ENCODE measurements around the gene OR8D4. TPM values are rescaled to one million over a fixed set of nuclear protein-coding genes. Genes with fewer than 3 reads are reported as not detected.

OR8D4 gene
- total RNA-seq, 4 donors from 2014 or later: not detected

DNA sequence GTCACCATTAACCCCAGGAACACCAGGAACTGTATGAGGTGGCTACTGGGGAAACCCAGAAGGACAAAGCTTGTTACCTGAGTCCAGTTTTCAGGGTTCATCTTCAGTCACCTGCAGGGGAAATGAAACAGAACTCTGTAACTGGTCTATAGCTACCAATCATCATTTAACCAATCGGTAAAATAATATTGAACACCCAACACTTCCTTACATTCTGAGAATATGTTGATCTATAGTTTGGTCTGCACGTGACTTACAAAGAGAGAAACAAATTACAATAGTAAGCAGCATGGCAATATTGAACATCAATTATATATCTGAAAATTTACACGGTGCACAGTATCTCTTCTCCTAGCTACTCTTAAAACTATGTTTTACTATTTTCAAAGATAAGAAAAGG is 41.8 kb downstream of the OR8D4 start, which contains the start of gene OR6T1:
OR6T1 (minus strand) TSS at position 101 of the 400 bp plus-strand sequence; CDS start at position 101, 0 bp downstream.
- H3K36me3 ChIP-seq: no peaks in the 10 kb centered on the region
- no peaks in the 10 kb centered on the region for H3K4me1 ChIP-seq
- no peak within 1 kb of the TSS for H3K27ac ChIP-seq (replicated peaks in 1 of 4)
- 90% methylated on average over 3 of the region's 3 CpGs for WGBS
- intact Hi-C loops (cut with DNase I): no loop called here
- H3K9me3 ChIP-seq: no peaks in the 10 kb centered on the region
- H3K27me3 ChIP-seq: no peaks in the 10 kb centered on the region
- DNase-seq (ENCODE audit: extremely low spot score): no peak
- no peak within 1 kb of the TSS for H3K4me3 ChIP-seq
- TF ChIP-seq POLR2AphosphoS5 (IDR thresholded peaks at IDR 0.05): no peak
- TF ChIP-seq, protein P1, sequence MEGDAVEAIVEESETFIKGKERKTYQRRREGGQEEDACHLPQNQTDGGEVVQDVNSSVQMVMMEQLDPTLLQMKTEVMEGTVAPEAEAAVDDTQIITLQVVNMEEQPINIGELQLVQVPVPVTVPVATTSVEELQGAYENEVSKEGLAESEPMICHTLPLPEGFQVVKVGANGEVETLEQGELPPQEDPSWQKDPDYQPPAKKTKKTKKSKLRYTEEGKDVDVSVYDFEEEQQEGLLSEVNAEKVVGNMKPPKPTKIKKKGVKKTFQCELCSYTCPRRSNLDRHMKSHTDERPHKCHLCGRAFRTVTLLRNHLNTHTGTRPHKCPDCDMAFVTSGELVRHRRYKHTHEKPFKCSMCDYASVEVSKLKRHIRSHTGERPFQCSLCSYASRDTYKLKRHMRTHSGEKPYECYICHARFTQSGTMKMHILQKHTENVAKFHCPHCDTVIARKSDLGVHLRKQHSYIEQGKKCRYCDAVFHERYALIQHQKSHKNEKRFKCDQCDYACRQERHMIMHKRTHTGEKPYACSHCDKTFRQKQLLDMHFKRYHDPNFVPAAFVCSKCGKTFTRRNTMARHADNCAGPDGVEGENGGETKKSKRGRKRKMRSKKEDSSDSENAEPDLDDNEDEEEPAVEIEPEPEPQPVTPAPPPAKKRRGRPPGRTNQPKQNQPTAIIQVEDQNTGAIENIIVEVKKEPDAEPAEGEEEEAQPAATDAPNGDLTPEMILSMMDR (IDR thresholded peaks at IDR 0.05): no peak
- TF ChIP-seq POLR2A (IDR thresholded peaks at IDR 0.05; ENCODE audit: low read depth): no peak
- TF ChIP-seq EP300 (IDR thresholded peaks at IDR 0.05): no peak

DNA sequence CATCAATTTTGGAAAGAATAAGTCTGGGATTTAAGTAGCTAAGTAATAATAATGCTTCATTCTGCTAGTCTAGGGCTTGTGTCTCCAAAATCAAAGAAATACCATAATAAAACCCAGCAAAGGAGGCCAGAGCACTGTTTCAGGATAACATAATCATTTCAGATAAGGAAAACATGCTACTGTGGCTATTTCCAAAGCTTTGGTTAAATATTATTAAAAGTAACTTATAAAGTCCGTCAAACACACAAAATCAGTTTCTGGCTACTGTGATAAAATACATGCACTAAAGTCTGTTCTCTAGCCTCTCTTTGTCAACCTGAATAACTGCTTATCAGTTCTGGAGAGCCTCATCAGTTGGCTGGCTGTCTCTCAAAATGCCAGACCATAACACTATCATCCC is 43.2 kb downstream of the OR8D4 start:
- Histone ChIP-seq H3K27me3 (no peaks in the 10 kb centered on the region), H3K27ac (replicated peaks in 1 of 4) (no peak overlapping the region), H3K9me3 (no peaks in the 10 kb centered on the region), H3K4me1 (no peaks in the 10 kb centered on the region), H3K36me3 (no peaks in the 10 kb centered on the region), H3K4me3 (no peak overlapping the region)
- TF ChIP-seq, protein P1 (IDR thresholded peaks at IDR 0.05): no peak
- TF ChIP-seq POLR2A (IDR thresholded peaks at IDR 0.05; ENCODE audit: low read depth) (no peak), EP300 (IDR thresholded peaks at IDR 0.05) (no peak), POLR2AphosphoS5 (IDR thresholded peaks at IDR 0.05) (no peak)
- WGBS: 48% methylated on average over 1 of the region's 1 CpG
- DNase-seq (ENCODE audit: extremely low spot score): no peak
- intact Hi-C loops (cut with DNase I): no loop called here

DNA sequence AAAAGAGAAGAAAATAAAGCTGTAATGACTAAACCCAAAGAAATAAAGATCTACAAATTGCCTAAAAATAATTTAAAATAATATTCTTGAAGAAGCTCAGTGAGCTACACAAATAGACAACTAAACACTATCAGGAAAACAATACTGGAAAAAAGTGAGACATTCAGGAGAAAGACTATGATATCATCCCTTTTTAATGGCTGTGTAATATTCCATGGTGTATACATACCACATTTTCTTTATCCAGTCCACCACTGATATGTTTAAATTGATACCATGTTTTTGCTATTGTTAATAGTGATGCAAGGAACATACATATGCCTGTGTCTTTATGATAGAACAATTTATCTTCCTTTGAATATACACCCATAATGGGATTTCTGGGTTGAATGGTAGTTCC is 54.8 kb downstream of the OR8D4 start:
- Histone ChIP-seq H3K36me3 (no peaks in the 10 kb centered on the region), H3K27ac (replicated peaks in 1 of 4) (no peak overlapping the region), H3K9me3 (peaks cover 0 to 6% (median 2%) of the 10 kb centered on the region in 4 donors), H3K4me1 (no peaks in the 10 kb centered on the region), H3K27me3 (no peaks in the 10 kb centered on the region), H3K4me3 (no peak overlapping the region)
- TF ChIP-seq POLR2AphosphoS5 (IDR thresholded peaks at IDR 0.05): no peak
- TF ChIP-seq, protein P1 (IDR thresholded peaks at IDR 0.05): no peak
- no peak for TF ChIP-seq POLR2A (IDR thresholded peaks at IDR 0.05; ENCODE audit: low read depth)
- no peak for TF ChIP-seq EP300 (IDR thresholded peaks at IDR 0.05)
- no peak for DNase-seq (ENCODE audit: extremely low spot score)
- intact Hi-C loops (cut with DNase I): no loop called here

Other genes with a start within 250 kb of the OR8D4 start
- 1 to 10 TPM in 2 of 4 donors, under 1 TPM in 2; 0.42 to 3.6 (median 1.4) TPM for gene SCN3B, start 247.5 kb upstream of the OR8D4 start, total RNA-seq
- gene ZNF202, start 160.5 kb upstream of the OR8D4 start, total RNA-seq: 1 to 10 TPM; 4.4 to 8.6 (median 7.4) TPM
- gene OR6X1, start 147.6 kb upstream of the OR8D4 start, total RNA-seq: not detected
- not detected for gene OR6M1, start 95.8 kb upstream of the OR8D4 start, total RNA-seq
- not detected for gene TMEM225, start 16.5 kb upstream of the OR8D4 start, total RNA-seq
- gene OR4D5, start 37.5 kb downstream of the OR8D4 start, total RNA-seq: not detected
- not detected for gene OR6T1, start 41.7 kb downstream of the OR8D4 start, total RNA-seq
- gene OR10S1, start 75.6 kb downstream of the OR8D4 start, total RNA-seq: not detected
- gene OR10G6, start 93.0 kb downstream of the OR8D4 start, total RNA-seq: not detected
- gene OR10G4, start 110.8 kb downstream of the OR8D4 start, total RNA-seq: not detected
- gene OR10G9, start 120.8 kb downstream of the OR8D4 start, total RNA-seq: not detected
- not detected for gene OR10G8, start 124.6 kb downstream of the OR8D4 start, total RNA-seq
- not detected for gene OR10G7, start 139.2 kb downstream of the OR8D4 start, total RNA-seq
- 10 to 100 TPM; 13.3 to 22.2 (median 15.0) TPM for gene VWA5A, start 213.3 kb downstream of the OR8D4 start, total RNA-seq

Measured in esophagus muscularis mucosa (tissue), 4 donors.